Epithelial cell of proximal tubule (primary cell): ENCODE data around the gene RPRD1B. TPM values are rescaled to one million over a fixed set of nuclear protein-coding genes. Genes with fewer than 3 reads are reported as not detected.

Source experiments
- DNase-seq: peaks from one replicate; pipeline ENCODE4 v3.0.0-alpha.2; 2011; ENCODE audit warnings: low read depth
- H3K4me3 ChIP-seq: 2 replicates; pipeline ENCODE4 v1.5.1; 2011; ENCODE audit warnings: low read depth, mild to moderate bottlenecking, low read length
- total RNA-seq: library from RNA; depleted of rRNA; stranded (reverse); fragments of >200 nt; gene quantifications from 2 replicates; pipeline ENCODE4 v1.2.3, GENCODE V29; 2015
- TF ChIP-seq, protein P1 (sequence below): conservative IDR thresholded peaks from 2 replicates; pipeline ENCODE4 v1.5.1; 2012; ENCODE audit warnings: low read depth, mild to moderate bottlenecking, low read length

The RPRD1B gene
- total RNA-seq, 1 donor from 2014 or later = 19.9 TPM

GRCh38 chr20:38139977-38140753, 106.6 kb downstream of the RPRD1B start:
- no peak for DNase-seq
- TF ChIP-seq, protein P1, sequence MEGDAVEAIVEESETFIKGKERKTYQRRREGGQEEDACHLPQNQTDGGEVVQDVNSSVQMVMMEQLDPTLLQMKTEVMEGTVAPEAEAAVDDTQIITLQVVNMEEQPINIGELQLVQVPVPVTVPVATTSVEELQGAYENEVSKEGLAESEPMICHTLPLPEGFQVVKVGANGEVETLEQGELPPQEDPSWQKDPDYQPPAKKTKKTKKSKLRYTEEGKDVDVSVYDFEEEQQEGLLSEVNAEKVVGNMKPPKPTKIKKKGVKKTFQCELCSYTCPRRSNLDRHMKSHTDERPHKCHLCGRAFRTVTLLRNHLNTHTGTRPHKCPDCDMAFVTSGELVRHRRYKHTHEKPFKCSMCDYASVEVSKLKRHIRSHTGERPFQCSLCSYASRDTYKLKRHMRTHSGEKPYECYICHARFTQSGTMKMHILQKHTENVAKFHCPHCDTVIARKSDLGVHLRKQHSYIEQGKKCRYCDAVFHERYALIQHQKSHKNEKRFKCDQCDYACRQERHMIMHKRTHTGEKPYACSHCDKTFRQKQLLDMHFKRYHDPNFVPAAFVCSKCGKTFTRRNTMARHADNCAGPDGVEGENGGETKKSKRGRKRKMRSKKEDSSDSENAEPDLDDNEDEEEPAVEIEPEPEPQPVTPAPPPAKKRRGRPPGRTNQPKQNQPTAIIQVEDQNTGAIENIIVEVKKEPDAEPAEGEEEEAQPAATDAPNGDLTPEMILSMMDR = no peak
- no peak overlapping the region for H3K4me3 ChIP-seq

- DNase-seq = no peak
- no peak overlapping the region for H3K4me3 ChIP-seq
- TF ChIP-seq, protein P1 = no peak
Observed at GRCh38 chr20:38141204-38141888, 107.8 kb downstream of the RPRD1B start.

Other genes with a start within 250 kb of the RPRD1B start
- 2.8 and 4.5 TPM in 2 replicates for gene VSTM2L, start 130.6 kb upstream of the RPRD1B start, total RNA-seq
- gene TTI1, start 290 bp upstream of the RPRD1B start, total RNA-seq = 14.3 and 29.2 TPM in 2 replicates
- gene TGM2, start 131.5 kb downstream of the RPRD1B start, total RNA-seq = 137 and 150 TPM in 2 replicates
- 0.06 and 0.29 TPM in 2 replicates for gene KIAA1755, start 227.0 kb downstream of the RPRD1B start, total RNA-seq